HAP-1 (cell line): ENCODE results near the gene NPAS2.

Experiments used
- DNase-seq, 2 experiments: peaks; one replicate each; pipeline ENCODE4 v3.0.0-alpha.2; 2016 to 2020; ENCODE audit warnings: low spot score in 2 of 2
- H3K27me3 ChIP-seq: fragments of 250-450 bp; sonication (Bioruptor Pico); 2 replicates; pipeline ENCODE4 v1.5.1; 2020; ENCODE audit warnings: low read depth, mild to moderate bottlenecking, moderate library complexity
- H3K36me3 ChIP-seq: fragments of 250-450 bp; sonication (Bioruptor Pico); replicated peaks from 2 replicates; pipeline ENCODE4 v1.5.1; 2020; ENCODE audit warnings: mild to moderate bottlenecking
- H3K4me1 ChIP-seq: fragments of 250-450 bp; sonication (Bioruptor Pico); 2 replicates; pipeline ENCODE4 v1.5.1; 2020; ENCODE audit warnings: mild to moderate bottlenecking
- H3K4me3 ChIP-seq: fragments of 250-450 bp; sonication (Bioruptor Pico); 2 replicates; pipeline ENCODE4 v1.5.1; 2020; ENCODE audit warnings: mild to moderate bottlenecking, moderate library complexity
- H3K9me3 ChIP-seq: fragments of 250-450 bp; sonication (Bioruptor Pico); 2 replicates; pipeline ENCODE4 v1.5.1; 2020; ENCODE audit warnings: mild to moderate bottlenecking, moderate library complexity
- in situ Hi-C: fragments of 300-500 bp; cut with MboI; formaldehyde crosslinking; loops from 3 replicates; pipeline ENCODE4 v1.14.3; 2020; ENCODE audit warnings: low sequenced_read_pairs, inconsistent platforms, mixed read lengths

Gene NPAS2

GRCh38 chr2:100955226-100955625 lies 135.3 kb downstream of the NPAS2 start:
- DNase-seq = no peak
- H3K9me3 ChIP-seq = no peaks in the 10 kb centered on the region
- in situ Hi-C loops = no loop called here
- H3K36me3 ChIP-seq = no peaks in the 10 kb centered on the region
- H3K4me3 ChIP-seq = no peak overlapping the region
- no peaks in the 10 kb centered on the region for H3K27me3 ChIP-seq
- peaks cover 1% of the 10 kb centered on the region for H3K4me1 ChIP-seq

GRCh38 chr2:100956081-100956480 lies 136.1 kb downstream of the NPAS2 start:
- no peak overlapping the region for H3K4me3 ChIP-seq
- no peaks in the 10 kb centered on the region for H3K27me3 ChIP-seq
- DNase-seq = no peak
- no peaks in the 10 kb centered on the region for H3K36me3 ChIP-seq
- in situ Hi-C loops = no loop called here
- no peaks in the 10 kb centered on the region for H3K4me1 ChIP-seq
- no peaks in the 10 kb centered on the region for H3K9me3 ChIP-seq

- Histone ChIP-seq H3K4me1 (no peaks in the 10 kb centered on the region), H3K27me3 (no peaks in the 10 kb centered on the region), H3K4me3 (no peak overlapping the region), H3K36me3 (no peaks in the 10 kb centered on the region), H3K9me3 (no peaks in the 10 kb centered on the region)
- in situ Hi-C loops = no loop called here
- no peak for DNase-seq
Measured at GRCh38 chr2:100957996-100958653, 138.2 kb downstream of the NPAS2 start.

- in situ Hi-C loops = no loop called here
- H3K27me3 ChIP-seq = no peaks in the 10 kb centered on the region
- DNase-seq = no peak
Measured at GRCh38 chr2:100959225-100959880, 139.4 kb downstream of the NPAS2 start.

GRCh38 chr2:100960688-100961087 lies 140.7 kb downstream of the NPAS2 start:
- no peak overlapping the region for H3K4me3 ChIP-seq
- no peaks in the 10 kb centered on the region for H3K4me1 ChIP-seq
- no peak for DNase-seq
- in situ Hi-C loops = no loop called here
- no peaks in the 10 kb centered on the region for H3K27me3 ChIP-seq
- no peaks in the 10 kb centered on the region for H3K36me3 ChIP-seq
- H3K9me3 ChIP-seq = no peaks in the 10 kb centered on the region

More at GRCh38 chr2:100959225-100959880, 139.4 kb downstream of the NPAS2 start:
- no peaks in the 10 kb centered on the region for H3K36me3 ChIP-seq
- no peak overlapping the region for H3K4me3 ChIP-seq
- no peaks in the 10 kb centered on the region for H3K4me1 ChIP-seq
- H3K9me3 ChIP-seq = no peaks in the 10 kb centered on the region

- no peaks in the 10 kb centered on the region for H3K4me1 ChIP-seq
- no peaks in the 10 kb centered on the region for H3K27me3 ChIP-seq
- no peaks in the 10 kb centered on the region for H3K36me3 ChIP-seq
- no peak overlapping the region for H3K4me3 ChIP-seq
- DNase-seq = no peak
- in situ Hi-C loops = no loop called here
- no peaks in the 10 kb centered on the region for H3K9me3 ChIP-seq
Measured at GRCh38 chr2:100962366-100963025, 142.6 kb downstream of the NPAS2 start.

- Histone ChIP-seq H3K36me3 (no peaks in the 10 kb centered on the region), H3K4me1 (no peaks in the 10 kb centered on the region), H3K9me3 (no peaks in the 10 kb centered on the region), H3K4me3 (no peak overlapping the region), H3K27me3 (no peaks in the 10 kb centered on the region)
- DNase-seq = no peak
- in situ Hi-C loops = no loop called here
Measured at GRCh38 chr2:100963026-100963375, 143.1 kb downstream of the NPAS2 start.

GRCh38 chr2:100964222-100964621 lies 144.3 kb downstream of the NPAS2 start:
- Histone ChIP-seq H3K9me3 (no peaks in the 10 kb centered on the region), H3K27me3 (no peaks in the 10 kb centered on the region), H3K4me3 (no peak overlapping the region), H3K4me1 (no peaks in the 10 kb centered on the region), H3K36me3 (no peaks in the 10 kb centered on the region)
- in situ Hi-C loops = no loop called here
- DNase-seq = no peak

GRCh38 chr2:100964681-100965169 lies 144.8 kb downstream of the NPAS2 start:
- H3K36me3 ChIP-seq = no peaks in the 10 kb centered on the region
- in situ Hi-C loops = no loop called here

GRCh38 chr2:100965596-100965995 lies 145.7 kb downstream of the NPAS2 start:
- in situ Hi-C loops = no loop called here

More at GRCh38 chr2:100964681-100965169, 144.8 kb downstream of the NPAS2 start:
- H3K27me3 ChIP-seq = no peaks in the 10 kb centered on the region
- no peaks in the 10 kb centered on the region for H3K9me3 ChIP-seq
- no peak overlapping the region for H3K4me3 ChIP-seq
- no peak for DNase-seq
- no peaks in the 10 kb centered on the region for H3K4me1 ChIP-seq

GRCh38 chr2:100967716-100968115 lies 147.8 kb downstream of the NPAS2 start:
- Histone ChIP-seq H3K9me3 (no peaks in the 10 kb centered on the region), H3K4me1 (no peaks in the 10 kb centered on the region), H3K27me3 (no peaks in the 10 kb centered on the region), H3K36me3 (no peaks in the 10 kb centered on the region), H3K4me3 (no peak overlapping the region)
- in situ Hi-C loops = no loop called here
- no peak for DNase-seq

More at GRCh38 chr2:100965596-100965995, 145.7 kb downstream of the NPAS2 start:
- Histone ChIP-seq H3K9me3 (no peaks in the 10 kb centered on the region), H3K4me1 (no peaks in the 10 kb centered on the region), H3K27me3 (no peaks in the 10 kb centered on the region), H3K36me3 (no peaks in the 10 kb centered on the region), H3K4me3 (no peak overlapping the region)
- DNase-seq = no peak

- in situ Hi-C loops = no loop called here
Measured at GRCh38 chr2:100968146-100969145, 148.5 kb downstream of the NPAS2 start.

GRCh38 chr2:100969998-100970397 lies 150.1 kb downstream of the NPAS2 start:
- no peaks in the 10 kb centered on the region for H3K36me3 ChIP-seq
- in situ Hi-C loops = no loop called here

More at GRCh38 chr2:100968146-100969145, 148.5 kb downstream of the NPAS2 start:
- H3K4me1 ChIP-seq = no peaks in the 10 kb centered on the region
- H3K27me3 ChIP-seq = no peaks in the 10 kb centered on the region
- H3K36me3 ChIP-seq = no peaks in the 10 kb centered on the region
- no peak for DNase-seq
- no peaks in the 10 kb centered on the region for H3K9me3 ChIP-seq
- H3K4me3 ChIP-seq = no peak overlapping the region

More at GRCh38 chr2:100969998-100970397, 150.1 kb downstream of the NPAS2 start:
- no peaks in the 10 kb centered on the region for H3K4me1 ChIP-seq
- DNase-seq = no peak
- H3K27me3 ChIP-seq = no peaks in the 10 kb centered on the region
- no peak overlapping the region for H3K4me3 ChIP-seq
- no peaks in the 10 kb centered on the region for H3K9me3 ChIP-seq
